Neural crest cell (in vitro differentiated cells): ENCODE data around the gene TPP2. TPM values are rescaled to one million over a fixed set of nuclear protein-coding genes. Genes with fewer than 3 reads are reported as not detected.

Experiments
- DNase-seq: peaks from one replicate; pipeline ENCODE4 v3.0.0; 2021; ENCODE audit warnings: low read depth, mixed read lengths, low spot score
- H3K27ac Mint-ChIP-seq: one replicate; pipeline ENCODE4 v1.8.0; 2021; ENCODE audit warnings: mild to moderate bottlenecking, mixed read lengths; ENCODE audit not compliant: unreplicated experiment
- H3K27me3 Mint-ChIP-seq: 2 replicates; pipeline ENCODE4 v1.8.0; 2021; ENCODE audit warnings: low read depth, mild to moderate bottlenecking, mixed read lengths
- H3K36me3 Mint-ChIP-seq: 2 replicates; pipeline ENCODE4 v1.8.0; 2021; ENCODE audit warnings: low read depth, mild to moderate bottlenecking, mixed read lengths
- H3K4me1 Mint-ChIP-seq: 2 replicates; pipeline ENCODE4 v1.8.0; 2021; ENCODE audit warnings: mixed read lengths
- H3K4me3 Mint-ChIP-seq: one replicate; pipeline ENCODE4 v1.8.0; 2021; ENCODE audit warnings: mild to moderate bottlenecking, mixed read lengths
- H3K9me3 Mint-ChIP-seq: 2 replicates; pipeline ENCODE4 v1.8.0; 2021; ENCODE audit warnings: mixed read lengths
- CTCF ChIP-seq: fragments of 200-600 bp; sonication (generic); conservative IDR thresholded peaks from 2 replicates; pipeline ENCODE4 v1.5.0; 2021; ENCODE audit warnings: antibody characterized with exemption, mild to moderate bottlenecking
- total RNA-seq: library from RNA; stranded (reverse); gene quantifications from 2 replicates; pipeline ENCODE4 v1.2.1, GENCODE V29; 2021

Gene TPP2
- total RNA-seq, 1 donor from 2014 or later: 62.7 TPM

DNA sequence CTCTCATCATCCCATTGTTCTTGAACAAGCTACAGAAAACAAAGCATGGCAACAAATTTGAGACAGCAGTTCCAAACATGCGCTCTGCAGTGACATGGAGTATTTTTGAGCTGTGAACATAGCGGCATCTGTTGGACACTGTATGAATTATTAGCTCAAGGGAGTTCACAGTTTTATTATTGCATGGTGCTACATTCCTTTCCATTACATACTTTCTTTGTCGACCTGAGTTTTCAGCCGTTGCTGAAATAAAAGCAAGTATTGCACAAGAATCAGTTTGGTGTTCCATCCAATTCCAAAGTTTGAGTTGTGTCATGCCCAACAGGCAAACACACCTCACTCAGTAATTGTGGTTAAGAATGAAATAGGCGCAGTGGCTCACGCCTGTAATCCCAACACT, 128.1 kb downstream of the TPP2 start:
- no peak for TF ChIP-seq CTCF

GRCh38 chr13:102726430-102726829, 129.6 kb downstream of the TPP2 start:
- no peaks in the 10 kb centered on the region for H3K4me1 Mint-ChIP-seq
- TF ChIP-seq CTCF: no peak
- H3K9me3 Mint-ChIP-seq: peaks cover 5% of the 10 kb centered on the region
- H3K36me3 Mint-ChIP-seq: peaks cover 2% of the 10 kb centered on the region
- H3K27ac Mint-ChIP-seq: no peak overlapping the region
- no peak for DNase-seq
- no peak overlapping the region for H3K4me3 Mint-ChIP-seq
- H3K27me3 Mint-ChIP-seq: peaks cover 22% of the 10 kb centered on the region

More for the DNA sequence above, 128.1 kb downstream of the TPP2 start:
- Mint-ChIP-seq H3K4me1 (no peaks in the 10 kb centered on the region), H3K27me3 (peaks cover 15% of the 10 kb centered on the region), H3K9me3 (peaks cover 5% of the 10 kb centered on the region), H3K27ac (no peak overlapping the region), H3K36me3 (peaks cover 2% of the 10 kb centered on the region), H3K4me3 (no peak overlapping the region)
- no peak for DNase-seq

Other genes with a start within 250 kb of the TPP2 start
- gene FGF14, start 194.9 kb upstream of the TPP2 start, total RNA-seq: 0.75 and 1.7 TPM in 2 replicates
- not detected in 2 replicates for gene METTL21C, start 98.1 kb downstream of the TPP2 start, total RNA-seq
- gene TEX30, start 176.8 kb downstream of the TPP2 start, total RNA-seq: 22.7 and 23.3 TPM in 2 replicates
- gene POGLUT2, start 202.0 kb downstream of the TPP2 start, total RNA-seq: 29.9 and 31.1 TPM in 2 replicates
- gene BIVM, start 202.1 kb downstream of the TPP2 start, total RNA-seq: 26.4 and 30.5 TPM in 2 replicates
- gene ERCC5, start 249.0 kb downstream of the TPP2 start, total RNA-seq: 39.2 and 41.5 TPM in 2 replicates